NCI-H1417 treated with DMSO at 0.1 percent for 48 hours (cell line): Measurements from ENCODE around the gene PIK3R5.

Source experiments
- DNase-seq: peaks from one replicate; lab custom pipeline; 2025; lab: John Stamatoyannopoulos, UW

The PIK3R5 gene

DNA sequence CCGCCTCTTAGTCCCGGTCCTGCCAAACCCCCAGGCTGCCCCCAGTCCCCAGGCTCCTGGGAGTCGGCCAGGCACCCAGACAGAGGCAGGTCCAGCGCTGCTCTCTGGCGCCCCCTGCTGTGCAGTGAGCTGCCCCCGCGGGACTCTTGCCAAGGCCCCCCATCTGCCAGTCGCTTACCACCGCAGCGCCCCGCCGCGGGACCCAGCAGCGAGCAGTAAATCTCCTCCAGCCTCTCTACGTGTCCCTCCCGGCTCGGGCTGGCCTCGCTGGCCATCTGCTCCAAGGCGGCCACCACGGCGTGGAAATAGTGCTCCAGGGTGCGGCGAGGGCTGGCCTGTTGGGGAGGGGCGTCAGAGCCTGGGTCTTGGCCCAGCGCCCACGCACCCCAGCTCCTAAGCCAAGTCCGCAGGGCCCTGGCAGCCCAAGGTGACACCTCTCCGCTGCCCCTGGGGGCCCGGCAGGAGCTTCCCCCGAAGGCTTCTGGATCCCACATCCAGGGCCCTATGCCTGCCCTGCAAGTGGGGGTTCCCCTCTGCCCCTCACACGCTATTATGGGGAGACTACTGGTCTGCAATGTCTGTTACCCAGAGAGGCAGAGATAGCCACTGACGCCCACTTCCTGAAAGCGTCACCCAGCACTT is 132.7 kb downstream of the PIK3R5 start:
- DNase-seq, result no peak

- DNase-seq, result no peak
Measured at GRCh38 chr17:8831234-8831849, 134.2 kb downstream of the PIK3R5 start.

GRCh38 chr17:8830141-8830540 is 135.4 kb downstream of the PIK3R5 start:
- DNase-seq, result no peak

- DNase-seq, result no peak
Measured at GRCh38 chr17:8829036-8829941, 136.2 kb downstream of the PIK3R5 start.
